ENCODE measurements around the gene MIA3. TPM values are rescaled to one million over a fixed set of nuclear protein-coding genes. Genes with fewer than 3 reads are reported as not detected.

The MIA3 gene
- total RNA-seq, 2 experiments from 2014 or later: 55.1 to 62.1 TPM

- Mint-ChIP-seq H3K4me1 (ENCODE audit: low read depth) (peaks cover 18% of the 10 kb centered on the region), H3K36me3 (ENCODE audit: low read depth) (peaks cover 6% of the 10 kb centered on the region), H3K27me3 (ENCODE audit: low read depth) (no peaks in the 10 kb centered on the region), H3K27ac (no peak overlapping the region), H3K9me3 (no peaks in the 10 kb centered on the region), H3K4me3 (no peak overlapping the region)
- intact Hi-C loops (cut with micrococcal nuclease): no loop called here
- no peak for DNase-seq
- CTCF ChIA-PET: no interaction called here
Observed at GRCh38 chr1:222694927-222695326, 77.0 kb downstream of the MIA3 start.

- no peaks in the 10 kb centered on the region for H3K27me3 Mint-ChIP-seq (ENCODE audit: low read depth)
- no peak overlapping the region for H3K4me3 Mint-ChIP-seq
- CTCF ChIA-PET: interaction anchor here (0.9 to 1.5 kb wide), 2 partner anchors 11 to 232 kb away, joined by 3 read pairs; no protein-coding TSS in a partner anchor
- no peak overlapping the region for H3K27ac Mint-ChIP-seq
- peaks cover 18% of the 10 kb centered on the region for H3K4me1 Mint-ChIP-seq (ENCODE audit: low read depth)
- intact Hi-C loops (cut with micrococcal nuclease): no loop called here
- H3K9me3 Mint-ChIP-seq: no peaks in the 10 kb centered on the region
- DNase-seq: no peak
- peaks cover 10% of the 10 kb centered on the region for H3K36me3 Mint-ChIP-seq (ENCODE audit: low read depth)
Observed at GRCh38 chr1:222696741-222697140, 78.8 kb downstream of the MIA3 start.

- no peaks in the 10 kb centered on the region for H3K27me3 Mint-ChIP-seq (ENCODE audit: low read depth)
- H3K27ac Mint-ChIP-seq: no peak overlapping the region
- intact Hi-C loops (cut with micrococcal nuclease): no loop called here
- no peak for DNase-seq
- no peaks in the 10 kb centered on the region for H3K9me3 Mint-ChIP-seq
- peaks cover 18% of the 10 kb centered on the region for H3K4me1 Mint-ChIP-seq (ENCODE audit: low read depth)
- peaks cover 11% of the 10 kb centered on the region for H3K36me3 Mint-ChIP-seq (ENCODE audit: low read depth)
- CTCF ChIA-PET: interaction anchor here (0.9 to 1.5 kb wide), 2 partner anchors 12 to 232 kb away, joined by 3 read pairs; no protein-coding TSS in a partner anchor
- H3K4me3 Mint-ChIP-seq: no peak overlapping the region
Observed at GRCh38 chr1:222697203-222697602, 79.3 kb downstream of the MIA3 start.

DNA sequence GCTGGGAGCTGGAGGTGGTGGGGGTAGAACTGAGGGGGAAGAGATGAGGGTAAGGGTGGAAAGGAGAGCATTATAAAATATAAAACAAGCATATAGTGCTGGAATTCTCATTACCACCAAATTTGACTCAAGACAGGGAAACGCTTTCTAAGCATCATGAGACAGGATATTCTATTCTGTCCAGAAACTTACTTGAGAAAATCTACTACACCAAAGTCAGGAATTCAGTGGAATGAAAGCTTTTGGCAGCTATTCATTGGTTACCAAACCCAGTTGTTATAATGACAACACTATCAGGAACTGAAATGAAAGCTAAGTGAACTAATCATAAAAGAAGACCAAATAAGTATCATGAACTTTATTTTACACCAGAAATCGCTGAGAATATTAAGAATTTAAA, 79.9 kb downstream of the MIA3 start:
- no peaks in the 10 kb centered on the region for H3K27me3 Mint-ChIP-seq (ENCODE audit: low read depth)
- H3K4me1 Mint-ChIP-seq (ENCODE audit: low read depth): peaks cover 14% of the 10 kb centered on the region
- no peak overlapping the region for H3K27ac Mint-ChIP-seq
- DNase-seq: no peak
- CTCF ChIA-PET: interaction anchor here (0.6 to 1.5 kb wide), 3 partner anchors 8 to 1624 kb away, joined by 3 read pairs; no protein-coding TSS in a partner anchor
- intact Hi-C loops (cut with micrococcal nuclease): no loop called here
- H3K4me3 Mint-ChIP-seq: no peak overlapping the region
- H3K36me3 Mint-ChIP-seq (ENCODE audit: low read depth): peaks cover 16% of the 10 kb centered on the region
- no peaks in the 10 kb centered on the region for H3K9me3 Mint-ChIP-seq

DNA sequence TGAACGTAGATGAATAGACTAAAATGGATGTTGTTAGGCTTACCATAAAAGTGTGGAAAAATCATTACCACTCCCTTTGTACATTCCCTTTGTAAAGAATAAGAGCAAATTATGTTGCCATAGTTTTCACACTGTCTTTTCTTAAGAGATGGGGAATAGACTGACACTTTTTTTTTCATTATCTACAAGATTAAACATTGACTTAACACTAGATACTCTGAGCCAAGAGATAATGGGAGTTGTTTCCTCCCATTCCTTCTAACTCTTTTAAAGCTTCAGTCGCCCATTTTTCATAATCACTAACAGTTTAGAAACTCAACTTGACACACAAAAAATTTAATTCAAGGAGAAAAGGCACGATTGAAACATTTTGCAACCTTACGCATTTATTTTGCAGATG, 84.3 kb downstream of the MIA3 start:
- Mint-ChIP-seq H3K4me1 (ENCODE audit: low read depth) (peaks cover 35% of the 10 kb centered on the region), H3K27ac (no peak overlapping the region), H3K9me3 (peaks cover 4% of the 10 kb centered on the region), H3K36me3 (ENCODE audit: low read depth) (peaks cover 26% of the 10 kb centered on the region), H3K4me3 (no peak overlapping the region), H3K27me3 (ENCODE audit: low read depth) (no peaks in the 10 kb centered on the region)
- DNase-seq: no peak
- intact Hi-C loops (cut with micrococcal nuclease): no loop called here
- CTCF ChIA-PET: no interaction called here

GRCh38 chr1:222704260-222704659, 86.4 kb downstream of the MIA3 start:
- H3K4me1 Mint-ChIP-seq (ENCODE audit: low read depth): peaks cover 38% of the 10 kb centered on the region
- H3K4me3 Mint-ChIP-seq: no peak overlapping the region
- peaks cover 4% of the 10 kb centered on the region for H3K9me3 Mint-ChIP-seq
- H3K36me3 Mint-ChIP-seq (ENCODE audit: low read depth): peaks cover 26% of the 10 kb centered on the region
- no peak overlapping the region for H3K27ac Mint-ChIP-seq
- CTCF ChIA-PET: no interaction called here
- DNase-seq: no peak
- no peaks in the 10 kb centered on the region for H3K27me3 Mint-ChIP-seq (ENCODE audit: low read depth)
- intact Hi-C loops (cut with micrococcal nuclease): no loop called here

DNA sequence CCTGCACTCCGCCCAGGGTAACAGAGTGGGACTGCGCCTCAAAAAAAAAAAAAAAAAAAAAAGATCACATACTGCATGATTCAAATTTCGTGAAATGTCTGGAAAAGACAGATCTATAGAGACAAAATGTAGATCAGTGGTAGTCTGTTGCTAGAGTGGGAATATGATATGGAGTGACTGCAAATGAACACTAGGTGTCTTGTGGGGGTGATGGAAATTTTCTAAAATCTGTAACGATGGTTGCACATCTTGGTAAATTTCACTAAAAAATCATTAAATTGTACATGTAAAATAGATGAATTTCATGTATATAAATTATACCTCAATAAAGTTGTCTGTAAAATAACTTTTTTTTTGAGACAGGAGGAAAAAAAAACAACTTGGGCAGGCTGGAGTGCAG, 88.9 kb downstream of the MIA3 start:
- H3K36me3 Mint-ChIP-seq (ENCODE audit: low read depth): peaks cover 24% of the 10 kb centered on the region
- peaks cover 53% of the 10 kb centered on the region for H3K4me1 Mint-ChIP-seq (ENCODE audit: low read depth)
- H3K4me3 Mint-ChIP-seq: no peak overlapping the region
- no peak for DNase-seq
- intact Hi-C loops (cut with micrococcal nuclease): no loop called here
- peaks cover 4% of the 10 kb centered on the region for H3K9me3 Mint-ChIP-seq
- H3K27ac Mint-ChIP-seq: no peak overlapping the region
- CTCF ChIA-PET: no interaction called here
- no peaks in the 10 kb centered on the region for H3K27me3 Mint-ChIP-seq (ENCODE audit: low read depth)

DNA sequence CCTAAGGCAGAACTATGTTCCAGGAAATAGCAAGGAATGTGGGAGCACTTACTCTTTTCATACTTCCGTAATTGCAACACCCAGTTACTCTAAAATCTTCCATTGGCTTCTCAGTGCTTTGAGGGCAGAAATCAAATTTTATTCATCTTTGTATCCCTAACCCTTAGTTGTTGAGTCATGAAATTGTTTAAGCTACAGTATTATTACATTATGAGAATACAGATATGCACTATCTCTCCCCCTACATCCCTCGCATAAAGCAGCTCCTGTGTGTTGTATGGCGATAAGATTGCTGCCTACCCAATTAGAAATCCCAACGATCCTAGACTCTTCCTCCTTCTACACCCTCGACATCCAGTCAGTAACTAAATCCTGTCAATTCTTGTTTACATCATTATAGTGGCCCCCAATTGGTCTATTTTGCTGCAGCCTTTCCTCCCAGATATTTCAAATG, 91.8 kb downstream of the MIA3 start:
- H3K36me3 Mint-ChIP-seq (ENCODE audit: low read depth): peaks cover 19% of the 10 kb centered on the region
- H3K27ac Mint-ChIP-seq: no peak overlapping the region
- CTCF ChIA-PET: interaction anchor here (1.2 kb wide), 1 partner anchor 244 kb away, joined by 3 read pairs; no protein-coding TSS in a partner anchor
- H3K27me3 Mint-ChIP-seq (ENCODE audit: low read depth): no peaks in the 10 kb centered on the region
- no peak overlapping the region for H3K4me3 Mint-ChIP-seq
- DNase-seq: no peak
- intact Hi-C loops (cut with micrococcal nuclease): loop anchor here (5.0 to 10.0 kb wide), 3 partner anchors 173 to 1475 kb away; partner anchors contain the start of genes DEGS1 and FBXO28
- peaks cover 49% of the 10 kb centered on the region for H3K4me1 Mint-ChIP-seq (ENCODE audit: low read depth)
- no peaks in the 10 kb centered on the region for H3K9me3 Mint-ChIP-seq

GRCh38 chr1:222711319-222712252, 93.7 kb downstream of the MIA3 start:
- CTCF ChIA-PET: no interaction called here
- H3K9me3 Mint-ChIP-seq: no peaks in the 10 kb centered on the region
- H3K4me1 Mint-ChIP-seq (ENCODE audit: low read depth): peaks cover 41% of the 10 kb centered on the region

DNA sequence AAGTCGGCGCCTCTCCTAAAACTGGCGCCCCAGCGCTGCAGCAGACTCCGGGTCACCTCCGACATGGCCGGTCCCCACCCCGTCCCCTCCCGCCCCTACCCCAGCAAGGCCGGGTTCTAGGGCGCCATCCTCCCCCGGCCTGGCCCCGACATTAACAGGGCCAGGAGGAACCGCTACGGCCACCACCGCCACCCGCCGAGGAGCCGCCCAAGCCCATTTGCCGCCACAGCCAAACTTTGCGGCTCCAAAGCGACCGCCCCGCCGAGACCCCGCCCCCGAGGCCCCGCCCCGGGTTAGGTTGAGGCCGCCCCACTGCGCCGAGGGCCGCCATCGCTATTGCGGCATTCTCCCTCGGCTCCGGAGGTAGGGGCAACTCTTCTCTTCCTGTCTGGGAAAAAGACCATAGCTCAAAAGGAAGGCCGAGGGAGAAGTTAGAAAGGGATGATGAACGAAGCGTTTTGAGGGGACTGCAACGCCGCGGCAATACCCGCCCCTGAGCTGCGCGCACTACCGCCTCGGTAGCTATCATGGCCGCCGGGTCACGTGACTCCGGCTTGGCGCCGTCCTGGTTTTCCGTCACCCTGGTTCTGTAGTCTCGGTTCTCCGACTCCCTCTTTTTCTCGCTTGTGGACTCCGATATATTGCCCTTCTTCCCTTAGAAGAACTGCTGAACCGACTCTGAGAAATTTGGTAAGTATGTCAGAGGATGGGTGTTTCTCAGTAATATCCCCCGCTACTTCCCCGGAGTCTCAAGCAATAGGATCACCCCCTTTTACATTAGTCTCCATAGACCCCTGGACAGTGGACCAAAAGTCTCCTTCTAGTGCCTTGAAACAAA, 94.6 kb downstream of the MIA3 start, which contains the start of the genes AIDA and BROX:
AIDA (minus strand) TSS at position 239 of the 838 bp plus-strand sequence; CDS start at position 65, 174 bp downstream.
BROX (plus strand) TSS at position 312 of the 838 bp plus-strand sequence. CDS start 3,136 bp downstream, outside the sequence.
- Mint-ChIP-seq H3K36me3 (ENCODE audit: low read depth) (peaks cover 25% of the 10 kb centered on the region), H3K27ac (peak within 1 kb of the TSS; percentile 98), H3K4me1 (ENCODE audit: low read depth) (peaks cover 41% of the 10 kb centered on the region), H3K4me3 (peak within 1 kb of the TSS; percentile 100), H3K9me3 (no peaks in the 10 kb centered on the region), H3K27me3 (ENCODE audit: low read depth) (no peaks in the 10 kb centered on the region)
- CTCF ChIA-PET: interaction anchor here (0.6 to 1.1 kb wide), 5 partner anchors 9 to 1607 kb away, joined by 3 to 4 read pairs (median 3); no protein-coding TSS in a partner anchor
- peak; percentile 95 for DNase-seq
- intact Hi-C loops (cut with micrococcal nuclease): loop anchor here (1.0 to 10.0 kb wide), 10 partner anchors 57 to 1472 kb away; partner anchors contain the start of genes DEGS1, DISP1, DUSP10 and FBXO28

More at GRCh38 chr1:222711319-222712252, 93.7 kb downstream of the MIA3 start:
- peak; percentile 68 for DNase-seq
- intact Hi-C loops (cut with micrococcal nuclease): loop anchor here (1.0 to 10.0 kb wide), 6 partner anchors 67 to 1473 kb away; partner anchors contain the start of genes DEGS1, DISP1, DUSP10 and FBXO28
- H3K27me3 Mint-ChIP-seq (ENCODE audit: low read depth): no peaks in the 10 kb centered on the region
- peak overlapping the region; percentile 98 for H3K27ac Mint-ChIP-seq
- H3K36me3 Mint-ChIP-seq (ENCODE audit: low read depth): peaks cover 23% of the 10 kb centered on the region
- H3K4me3 Mint-ChIP-seq: peak overlapping the region; percentile 100

- peaks cover 29% of the 10 kb centered on the region for H3K36me3 Mint-ChIP-seq (ENCODE audit: low read depth)
Observed at GRCh38 chr1:222713091-222713961, 95.4 kb downstream of the MIA3 start.

More at GRCh38 chr1:222713091-222713961, 95.4 kb downstream of the MIA3 start:
- H3K4me3 Mint-ChIP-seq: peak overlapping the region; percentile 100
- DNase-seq: peak; percentile 91
- peak overlapping the region; percentile 98 for H3K27ac Mint-ChIP-seq
- no peaks in the 10 kb centered on the region for H3K27me3 Mint-ChIP-seq (ENCODE audit: low read depth)
- peaks cover 37% of the 10 kb centered on the region for H3K4me1 Mint-ChIP-seq (ENCODE audit: low read depth)
- H3K9me3 Mint-ChIP-seq: no peaks in the 10 kb centered on the region
- CTCF ChIA-PET: interaction anchor here (0.6 to 1.1 kb wide), 6 partner anchors 8 to 1608 kb away, joined by 3 to 4 read pairs (median 3); no protein-coding TSS in a partner anchor
- intact Hi-C loops (cut with micrococcal nuclease): loop anchor here (1.0 to 10.0 kb wide), 7 partner anchors 58 to 1471 kb away; partner anchors contain the start of genes DEGS1 and FBXO28
